GM23248 (cell line): ENCODE data around the gene TOP3A.

Experiments used
- EZH2 ChIP-seq: fragments of 200-600 bp; sonication (generic); IDR thresholded peaks from 2 replicates; pipeline ENCODE4 v1.6.1; 2018; ENCODE audit warnings: antibody characterized with exemption, mild to moderate bottlenecking; ENCODE audit not compliant: insufficient read depth, poor library complexity, severe bottlenecking
- EZH2phosphoT487 ChIP-seq: fragments of 200-600 bp; sonication (generic); IDR thresholded peaks from 2 replicates; pipeline ENCODE4 v1.6.1; 2018; ENCODE audit warnings: antibody characterized with exemption, moderate library complexity, mild to moderate bottlenecking, low read depth; ENCODE audit not compliant: insufficient read depth

- no peak for TF ChIP-seq EZH2
- no peak for TF ChIP-seq EZH2phosphoT487
These were observed 50.7 kb downstream of the TOP3A start for GRCh38 chr17:18263885-18264682.
